NCI-H1105 treated with DMSO at 0.1 percent for 48 hours (cell line): ENCODE measurements around the gene SH3PXD2A.

Experiments used
- DNase-seq: peaks from one replicate; lab custom pipeline; 2025; lab: John Stamatoyannopoulos, UW

SH3PXD2A gene

GRCh38 chr10:103562383-103562782, 293.0 kb downstream of the SH3PXD2A start:
- no peak for DNase-seq

DNA sequence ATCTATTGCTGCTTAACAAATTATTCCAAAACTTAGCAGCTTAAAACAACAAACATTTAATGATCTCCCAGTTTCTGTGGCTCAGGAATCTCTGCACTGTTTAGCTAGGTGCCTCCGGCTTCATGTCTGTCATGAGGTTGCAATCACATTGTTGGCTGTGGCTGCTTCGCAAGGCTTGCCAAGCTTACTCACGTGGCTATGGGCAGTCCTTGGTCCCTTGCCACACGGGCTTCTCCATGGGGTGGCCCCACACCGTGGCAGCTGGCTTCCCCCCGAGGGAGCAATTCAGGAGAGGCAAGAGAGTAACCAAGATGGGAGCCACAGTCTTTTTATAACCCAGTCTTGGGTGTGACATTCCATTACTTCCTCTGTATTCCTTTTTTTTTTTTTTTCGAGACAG, 294.5 kb downstream of the SH3PXD2A start:
- DNase-seq, result no peak

DNA sequence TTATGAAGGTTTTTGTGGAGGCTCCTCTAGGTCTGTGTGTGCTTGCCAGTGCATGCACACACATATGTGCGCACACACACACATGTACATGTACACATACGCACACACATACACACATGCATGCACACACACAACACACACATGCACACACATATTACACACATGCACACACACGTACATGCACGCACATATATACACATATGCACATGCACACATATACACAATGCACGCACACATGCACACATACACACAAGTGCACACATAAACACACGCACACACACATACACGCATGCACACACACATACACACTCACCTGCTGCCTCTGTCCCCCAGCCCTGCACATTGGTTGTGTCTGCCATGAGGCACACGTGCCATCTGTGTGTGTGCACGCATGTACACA, 295.6 kb downstream of the SH3PXD2A start:
- no peak for DNase-seq

GRCh38 chr10:103558911-103559310, 296.5 kb downstream of the SH3PXD2A start:
- no peak for DNase-seq

DNA sequence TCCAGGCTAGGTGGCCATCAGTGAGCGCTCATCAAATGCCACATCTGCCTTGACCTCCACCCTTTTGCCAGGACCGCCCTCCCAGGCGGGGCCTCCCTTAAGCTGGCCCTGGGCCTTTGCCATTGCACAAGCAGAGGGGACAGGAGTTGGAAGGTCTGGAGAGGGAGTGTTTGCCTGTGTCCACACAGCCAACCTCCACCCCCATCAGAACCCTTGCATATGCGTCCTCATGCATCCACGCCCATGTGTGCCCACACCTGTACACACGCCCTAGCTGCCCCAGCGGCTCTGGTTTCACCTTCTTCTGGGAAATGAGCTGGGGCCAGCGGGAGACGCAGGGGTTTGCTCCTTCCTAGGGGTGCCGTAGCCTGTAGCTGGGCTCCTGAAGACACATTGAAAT, 297.9 kb downstream of the SH3PXD2A start:
- no peak for DNase-seq

DNA sequence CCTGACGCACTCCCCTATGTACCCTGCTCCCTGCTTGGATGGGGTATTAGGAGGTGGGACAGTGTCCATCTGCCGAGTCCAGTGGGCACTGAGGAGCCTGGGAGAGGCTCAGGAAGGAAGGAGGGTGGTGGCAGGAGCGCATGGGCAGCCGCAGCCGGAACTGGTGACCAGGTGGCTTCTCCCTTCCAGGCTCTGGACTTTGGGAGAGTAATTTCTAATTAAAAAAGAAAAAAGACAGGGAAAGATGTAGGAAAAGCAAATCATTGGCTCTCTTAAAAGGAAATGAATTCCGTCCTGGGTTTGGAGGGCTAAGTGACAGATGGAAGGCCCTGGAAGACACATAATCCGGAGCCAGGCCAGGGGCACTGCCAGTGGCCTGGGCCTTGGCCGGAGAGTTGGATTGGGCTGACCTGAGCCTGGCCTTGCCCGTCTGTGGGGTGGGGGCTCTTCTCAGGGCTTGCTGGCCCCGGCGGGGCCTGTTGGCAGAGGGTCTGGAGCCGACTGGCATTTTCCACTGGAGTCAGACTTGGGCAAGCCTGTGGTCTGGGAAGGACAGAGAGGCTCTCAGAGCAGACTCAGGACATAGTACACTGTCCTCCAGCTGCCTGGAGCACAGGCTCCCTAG, 298.9 kb downstream of the SH3PXD2A start:
- DNase-seq, result no peak

DNA sequence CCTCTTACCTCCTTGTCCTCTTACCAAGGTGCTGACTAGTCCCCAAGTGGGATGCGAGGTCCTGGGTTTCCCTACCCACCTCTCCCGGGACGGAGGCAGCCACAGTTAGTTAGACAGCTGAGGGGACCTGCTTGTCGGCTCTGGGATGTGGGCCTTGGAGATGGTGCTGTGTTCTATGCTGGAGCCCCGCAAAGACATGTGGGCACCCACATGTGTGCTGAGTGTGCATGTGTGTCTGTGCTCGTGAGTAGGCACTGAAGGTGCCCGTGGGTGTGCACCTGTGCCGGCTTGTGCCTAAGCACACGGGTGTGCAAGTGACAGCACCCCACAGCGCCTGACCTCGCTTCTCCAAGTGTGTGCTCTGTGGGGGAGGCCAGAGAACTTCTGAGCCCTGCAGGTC, 299.7 kb downstream of the SH3PXD2A start:
- no peak for DNase-seq

GRCh38 chr10:103555325-103555649, 300.1 kb downstream of the SH3PXD2A start:
- DNase-seq, result no peak

DNA sequence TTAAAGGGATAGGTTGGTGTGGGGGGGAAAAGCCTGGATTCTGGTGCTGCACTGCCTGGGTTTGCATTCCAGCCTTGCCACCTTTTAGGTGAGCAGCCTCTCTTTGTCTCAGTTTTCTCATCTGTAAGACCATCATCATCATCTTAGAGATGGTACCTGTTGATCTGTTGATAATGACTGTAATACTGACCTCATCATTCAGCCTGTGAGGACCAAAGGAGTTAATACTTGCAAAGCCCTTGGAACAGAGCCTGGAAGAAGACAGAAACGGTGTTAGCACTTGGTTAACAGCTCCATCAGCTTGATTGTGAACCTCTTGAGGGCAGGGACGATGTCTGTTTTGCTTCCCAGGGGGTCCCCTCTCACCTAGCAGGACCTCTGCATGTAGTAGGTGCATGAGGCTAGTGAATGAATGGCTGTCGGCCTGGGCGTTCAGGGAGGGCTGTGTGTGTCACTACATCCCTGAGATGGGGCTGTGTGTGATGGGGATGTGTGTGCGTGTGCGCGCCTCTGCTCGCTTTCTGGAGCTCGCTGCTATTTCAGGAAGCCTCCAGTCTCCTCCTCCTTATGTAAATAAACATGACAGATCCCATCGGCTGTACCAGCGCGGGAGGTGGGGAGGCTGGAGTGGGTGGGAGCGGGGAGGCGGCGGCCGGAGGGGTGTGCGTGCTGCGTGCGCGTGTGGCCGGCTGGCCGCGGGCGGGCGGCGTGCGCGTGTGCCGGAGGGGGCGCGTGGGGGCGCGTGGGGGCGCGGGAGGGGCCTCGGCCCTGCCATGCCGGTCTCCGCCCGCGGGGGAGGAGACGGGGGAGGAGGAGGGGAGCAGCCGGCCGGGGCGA, 300.7 kb downstream of the SH3PXD2A start:
- peak; percentile 34 for DNase-seq

DNA sequence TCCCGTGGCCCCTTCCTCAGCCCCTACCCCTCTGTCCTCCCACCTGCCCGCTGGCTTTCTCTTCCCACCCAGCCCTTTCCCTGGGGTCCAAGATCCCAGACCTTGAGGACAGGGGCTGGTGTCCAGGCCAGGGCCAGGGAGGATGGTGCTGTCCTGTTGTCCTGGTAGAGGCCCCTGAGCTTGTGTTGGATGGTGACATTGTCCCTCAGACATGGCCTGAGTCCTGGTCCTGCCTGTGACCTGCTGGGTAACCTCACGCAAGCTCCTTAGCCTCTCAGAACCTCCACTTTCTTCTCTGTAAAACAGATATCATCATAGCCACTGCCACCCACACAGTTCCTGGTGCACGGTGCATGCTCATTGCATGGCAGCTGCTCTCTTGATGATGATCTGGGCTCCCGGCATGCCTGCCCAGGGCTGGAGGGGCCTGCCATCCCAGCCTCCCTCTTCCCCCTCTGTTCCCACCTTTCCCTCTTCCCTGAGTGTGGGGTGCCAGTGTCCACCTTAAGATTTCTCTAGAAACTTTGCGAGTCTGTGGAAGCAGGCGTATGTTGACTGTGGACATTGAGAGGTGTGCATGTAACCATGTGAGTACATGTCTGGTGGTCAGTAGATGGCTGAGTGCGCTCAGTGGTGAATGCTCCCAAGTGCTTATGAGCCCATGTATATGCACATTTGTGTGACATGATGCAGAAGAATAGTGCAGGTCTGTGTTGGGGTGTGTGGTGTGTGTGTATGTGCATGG, 301.5 kb downstream of the SH3PXD2A start:
- DNase-seq, result no peak

GRCh38 chr10:103552856-103553742, 302.3 kb downstream of the SH3PXD2A start:
- no peak for DNase-seq

- DNase-seq, result no peak
These were observed 303.5 kb downstream of the SH3PXD2A start for GRCh38 chr10:103551619-103552602.

DNA sequence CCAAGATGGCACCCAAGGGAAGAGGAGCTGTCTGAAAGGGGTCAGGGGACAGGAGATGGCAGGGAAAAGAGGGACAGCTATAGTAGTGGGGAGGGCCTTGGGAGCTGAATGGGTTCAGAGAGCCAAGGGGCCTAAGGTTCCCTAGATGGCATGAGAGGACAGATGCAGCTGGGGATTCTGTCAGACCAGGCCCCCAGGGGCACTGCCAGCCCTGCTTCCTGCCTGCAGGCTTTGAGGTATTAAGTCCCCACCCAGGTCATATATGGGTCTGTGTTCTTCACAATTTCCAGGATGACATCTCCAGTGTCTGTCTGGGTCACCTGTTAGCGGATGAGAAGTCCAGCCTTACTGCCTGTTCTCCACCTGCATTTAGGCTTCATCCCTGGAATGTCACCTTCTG, 305.1 kb downstream of the SH3PXD2A start:
- DNase-seq, result no peak

GRCh38 chr10:103549349-103549685, 306.1 kb downstream of the SH3PXD2A start:
- DNase-seq, result no peak

GRCh38 chr10:103548581-103549348, 306.6 kb downstream of the SH3PXD2A start:
- DNase-seq, result peak; percentile 84

GRCh38 chr10:103548006-103548405, 307.4 kb downstream of the SH3PXD2A start:
- no peak for DNase-seq

DNA sequence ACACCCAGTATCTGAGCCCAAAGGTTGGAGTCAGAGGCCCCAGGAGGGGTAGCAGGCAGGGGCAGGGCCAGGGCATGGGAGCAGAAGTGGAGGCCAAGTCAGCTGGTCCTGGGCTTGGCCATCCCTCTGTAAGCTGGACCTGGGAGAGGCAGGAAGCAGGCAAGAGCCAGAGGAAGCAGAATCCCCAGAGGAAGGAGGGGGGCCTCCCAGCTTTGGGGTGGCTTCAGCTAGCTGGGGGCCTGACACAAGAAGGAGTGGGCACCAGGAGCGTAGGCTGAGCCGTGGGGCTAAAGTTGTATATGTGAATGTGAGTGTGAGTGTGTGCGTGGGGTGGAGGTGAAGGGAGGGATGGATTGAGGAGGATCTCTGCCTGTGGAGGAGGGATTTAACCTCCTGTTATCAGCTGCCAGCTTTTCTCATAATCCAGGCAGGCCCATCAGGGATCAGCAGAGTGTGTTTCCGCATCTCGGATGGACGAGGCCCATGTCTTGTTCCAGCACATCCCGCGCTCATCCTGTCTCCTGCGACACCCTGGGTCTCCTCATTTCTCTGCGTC, 307.9 kb downstream of the SH3PXD2A start:
- DNase-seq, result no peak

DNA sequence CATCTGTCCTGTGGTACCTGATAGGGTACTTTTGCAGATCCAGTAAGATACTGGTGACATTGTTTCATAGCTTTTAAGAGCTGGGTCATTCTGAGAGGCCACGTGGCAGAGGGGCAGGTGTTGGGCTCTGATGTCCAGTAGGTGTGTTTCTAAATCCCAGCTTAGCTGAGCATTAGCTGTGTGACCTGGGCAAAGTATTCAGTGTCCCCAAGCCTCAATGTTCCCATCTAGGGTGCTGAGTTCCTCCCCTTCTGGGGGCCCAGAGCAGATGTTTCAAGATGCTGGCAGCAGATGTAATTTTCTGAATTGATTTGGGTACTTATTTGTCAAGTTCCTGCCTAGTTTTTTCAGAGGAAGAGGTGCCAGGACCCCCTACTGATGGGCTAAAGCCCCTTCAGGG, 309.0 kb downstream of the SH3PXD2A start:
- DNase-seq, result no peak

- no peak for DNase-seq
These were observed 309.6 kb downstream of the SH3PXD2A start for GRCh38 chr10:103545771-103546281.

DNA sequence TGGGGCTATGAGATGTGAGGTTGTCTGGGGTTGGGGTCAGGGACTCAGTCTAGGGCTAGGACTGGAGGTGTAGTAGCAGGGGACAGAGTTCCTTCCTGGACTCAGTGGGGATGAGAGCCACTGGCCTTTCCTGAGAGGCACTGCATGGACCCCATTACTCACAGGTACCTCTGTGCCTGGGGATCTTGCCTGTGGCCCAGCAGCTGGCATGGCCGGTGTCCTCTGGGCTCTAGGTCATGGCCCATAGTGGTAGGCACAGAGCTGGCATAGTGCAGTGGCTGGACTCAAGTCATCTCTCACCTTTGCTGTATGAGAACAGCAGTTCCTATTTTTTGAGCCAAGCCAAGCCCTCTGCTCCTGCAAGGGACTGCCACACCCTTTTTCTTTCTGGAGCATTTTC, 310.0 kb downstream of the SH3PXD2A start:
- no peak for DNase-seq
